ENCODE measurements around the gene ZDHHC14.

Gene ZDHHC14

DNA sequence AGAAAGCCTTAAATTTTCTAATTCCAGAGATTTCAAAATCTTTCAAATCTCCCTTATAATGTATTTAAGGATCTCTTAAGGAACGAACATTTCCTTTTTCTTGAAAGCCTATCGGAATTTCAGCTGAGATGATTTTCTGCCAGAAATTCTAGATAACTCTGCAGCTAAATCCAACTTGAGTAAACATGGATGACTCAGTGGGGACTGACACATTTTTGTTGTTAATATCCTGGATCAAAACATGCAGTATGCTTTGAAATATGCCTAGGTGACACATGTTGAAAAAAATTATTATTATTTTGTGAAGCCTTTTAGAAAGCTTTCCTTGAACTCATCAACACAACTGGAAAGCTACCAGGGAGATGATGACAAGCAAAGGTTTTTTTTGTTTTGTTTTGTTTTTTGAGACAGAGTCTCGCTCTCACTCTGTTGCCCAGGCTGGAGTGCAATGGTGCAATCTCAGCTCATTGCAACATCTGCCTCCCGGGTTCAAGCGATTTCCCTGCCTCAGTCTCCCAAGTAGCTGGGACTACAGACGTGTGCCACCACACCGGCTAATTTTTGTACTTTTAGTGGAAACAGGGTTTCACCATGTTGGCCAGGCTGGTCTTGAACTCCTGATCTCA lies 302.0 kb downstream of the ZDHHC14 start:
- TF ChIP-seq ZFX (IDR thresholded peaks at IDR 0.05; ENCODE audit: borderline replicate concordance): no peak
- TF ChIP-seq, protein P1, sequence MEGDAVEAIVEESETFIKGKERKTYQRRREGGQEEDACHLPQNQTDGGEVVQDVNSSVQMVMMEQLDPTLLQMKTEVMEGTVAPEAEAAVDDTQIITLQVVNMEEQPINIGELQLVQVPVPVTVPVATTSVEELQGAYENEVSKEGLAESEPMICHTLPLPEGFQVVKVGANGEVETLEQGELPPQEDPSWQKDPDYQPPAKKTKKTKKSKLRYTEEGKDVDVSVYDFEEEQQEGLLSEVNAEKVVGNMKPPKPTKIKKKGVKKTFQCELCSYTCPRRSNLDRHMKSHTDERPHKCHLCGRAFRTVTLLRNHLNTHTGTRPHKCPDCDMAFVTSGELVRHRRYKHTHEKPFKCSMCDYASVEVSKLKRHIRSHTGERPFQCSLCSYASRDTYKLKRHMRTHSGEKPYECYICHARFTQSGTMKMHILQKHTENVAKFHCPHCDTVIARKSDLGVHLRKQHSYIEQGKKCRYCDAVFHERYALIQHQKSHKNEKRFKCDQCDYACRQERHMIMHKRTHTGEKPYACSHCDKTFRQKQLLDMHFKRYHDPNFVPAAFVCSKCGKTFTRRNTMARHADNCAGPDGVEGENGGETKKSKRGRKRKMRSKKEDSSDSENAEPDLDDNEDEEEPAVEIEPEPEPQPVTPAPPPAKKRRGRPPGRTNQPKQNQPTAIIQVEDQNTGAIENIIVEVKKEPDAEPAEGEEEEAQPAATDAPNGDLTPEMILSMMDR (IDR thresholded peaks at IDR 0.05): no peak
- no peak overlapping the region for H3K27ac ChIP-seq

DNA sequence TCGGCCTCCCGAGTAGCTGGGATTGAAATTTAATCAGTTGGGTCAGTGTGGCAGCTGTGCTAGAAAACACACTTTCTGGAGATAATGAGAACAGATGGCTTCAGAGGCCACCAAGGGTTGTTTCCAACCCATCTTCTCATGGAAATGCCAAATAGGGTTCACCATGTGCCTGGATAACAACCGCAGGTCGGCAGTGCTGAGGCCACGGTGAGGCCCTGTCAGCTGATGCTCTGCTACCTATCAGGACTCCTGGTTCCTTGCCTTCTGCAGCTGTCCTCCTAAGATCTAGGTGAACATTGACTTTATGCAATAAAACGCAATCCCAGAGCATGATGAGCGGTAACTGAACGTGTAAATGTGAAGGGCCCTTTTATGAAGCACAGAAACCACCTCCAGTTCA lies 302.7 kb downstream of the ZDHHC14 start:
- TF ChIP-seq, protein P1 (IDR thresholded peaks at IDR 0.05): no peak
- TF ChIP-seq ZFX (IDR thresholded peaks at IDR 0.05; ENCODE audit: borderline replicate concordance): no peak
- H3K27ac ChIP-seq: no peak overlapping the region

DNA sequence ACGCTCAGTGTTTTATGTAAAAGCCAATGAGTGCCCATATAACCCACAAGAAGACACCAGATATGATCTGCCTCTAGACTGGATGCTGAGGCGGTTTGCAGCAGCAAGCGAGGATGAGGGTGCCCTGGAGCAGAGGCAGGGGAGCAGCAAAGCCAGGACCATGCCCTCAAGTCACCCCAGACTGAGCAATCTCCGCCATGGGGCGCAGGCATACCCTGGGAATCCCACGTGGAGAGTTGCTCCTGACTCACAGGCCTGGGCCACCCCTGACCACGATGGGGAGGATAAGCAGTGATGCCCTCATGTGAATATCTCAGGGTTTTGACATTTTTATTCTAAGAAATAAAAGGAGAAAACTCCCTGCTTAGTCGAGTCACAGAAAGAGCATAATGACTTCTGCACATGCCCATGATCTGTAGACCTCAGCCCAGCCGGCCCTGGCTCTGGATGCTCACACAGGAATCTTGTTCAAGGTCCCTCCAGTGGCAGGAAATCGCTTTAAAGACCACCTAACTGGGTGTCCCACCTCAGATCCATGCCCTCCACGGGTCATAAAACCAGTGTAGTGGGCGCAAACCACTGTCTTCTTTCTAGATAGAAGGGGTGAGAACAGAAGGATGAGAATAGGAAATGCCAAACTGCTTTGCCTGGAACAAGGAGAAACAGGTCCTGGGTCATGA lies 303.8 kb downstream of the ZDHHC14 start:
- TF ChIP-seq, protein P1 (IDR thresholded peaks at IDR 0.05): no peak
- no peak for TF ChIP-seq ZFX (IDR thresholded peaks at IDR 0.05; ENCODE audit: borderline replicate concordance)
- no peak overlapping the region for H3K27ac ChIP-seq

DNA sequence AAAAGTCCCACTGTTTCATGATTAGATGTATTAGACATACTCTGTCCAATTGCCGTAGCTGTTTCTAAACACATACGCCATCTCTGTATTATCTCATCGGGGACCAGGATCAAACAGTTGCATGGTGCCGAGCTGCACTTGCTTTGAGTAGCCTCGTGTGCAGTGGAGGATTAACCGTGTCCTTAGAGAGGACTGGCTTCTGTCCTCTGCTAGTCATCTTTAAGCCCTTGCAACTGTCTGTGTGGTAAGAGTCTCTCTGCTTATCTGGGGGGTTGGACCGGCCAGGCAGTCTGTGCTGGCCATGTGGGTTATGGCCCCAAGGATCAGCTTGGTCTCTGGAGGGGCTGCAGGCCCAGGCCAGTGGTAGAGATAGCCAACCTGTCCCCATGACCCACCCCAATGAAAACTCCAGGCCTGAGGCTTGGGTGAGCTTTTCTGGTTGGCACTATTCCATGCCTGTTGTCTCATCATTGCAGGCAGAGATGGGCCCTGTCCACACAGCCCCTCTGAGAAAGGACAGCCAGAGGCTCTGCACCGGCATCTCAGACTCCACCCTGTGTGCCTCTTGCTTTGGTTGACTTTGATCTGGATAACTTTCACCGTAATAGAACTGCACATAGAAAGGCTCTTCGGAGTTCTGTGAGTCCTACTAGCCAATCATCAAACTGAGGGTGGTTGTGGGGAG lies 304.7 kb downstream of the ZDHHC14 start:
- H3K27ac ChIP-seq: no peak overlapping the region
- TF ChIP-seq, protein P1 (IDR thresholded peaks at IDR 0.05): no peak
- TF ChIP-seq ZFX (IDR thresholded peaks at IDR 0.05; ENCODE audit: borderline replicate concordance): no peak

GRCh38 chr6:157688275-157688959 lies 307.4 kb downstream of the ZDHHC14 start:
- no peak overlapping the region for H3K27ac ChIP-seq

GRCh38 chr6:157688960-157689599 lies 308.1 kb downstream of the ZDHHC14 start:
- no peak for TF ChIP-seq ZFX (IDR thresholded peaks at IDR 0.05; ENCODE audit: borderline replicate concordance)
- TF ChIP-seq, protein P1 (IDR thresholded peaks at IDR 0.05): peak; percentile 64
- no peak overlapping the region for H3K27ac ChIP-seq

More at GRCh38 chr6:157688275-157688959, 307.4 kb downstream of the ZDHHC14 start:
- no peak for TF ChIP-seq ZFX (IDR thresholded peaks at IDR 0.05; ENCODE audit: borderline replicate concordance)
- TF ChIP-seq, protein P1 (IDR thresholded peaks at IDR 0.05): no peak

Measured in 22Rv1 (cell line).